A549 (cell line): Measurements from ENCODE around the gene F2RL3.

Experiments used
- BHLHE40 ChIP-seq: IDR thresholded peaks from 2 replicates; pipeline ENCODE4 v1.6.1; 2012; ENCODE audit warnings: low read depth, low read length, inconsistent platforms
- FOSL2 ChIP-seq, 2 experiments: fragments of 450-650 bp in 1 of 2; fragments of >200 bp in 1 of 2; sonication (Bioruptor Twin) in 1 of 2; formaldehyde crosslinking; IDR thresholded peaks; 2 replicates each; pipeline versions ENCODE4 v1.5.0 to v1.6.1; 2016 to 2020; ENCODE audit warnings: mild to moderate bottlenecking in 1 of 2, moderate library complexity in 1 of 2
- JUN ChIP-seq, 2 experiments: fragments of >200 bp; sonication (Bioruptor Twin); formaldehyde crosslinking; IDR thresholded peaks; 2 replicates in 1 of 2; 3 replicates in 1 of 2; pipeline ENCODE4 v1.6.1; 2016 to 2017
- MAFK ChIP-seq: fragments of 450-650 bp; IDR thresholded peaks from 2 replicates; pipeline ENCODE4 v1.6.1; 2014; ENCODE audit not compliant: partially characterized antibody
- NFE2L2 ChIP-seq: fragments of 150-350 bp; conservative IDR thresholded peaks from 2 replicates; pipeline ENCODE4 v1.6.1; 2014; ENCODE audit warnings: low read length
- POLR2A ChIP-seq: IDR thresholded peaks from 2 replicates; pipeline ENCODE4 v1.6.1; 2012; ENCODE audit warnings: mild to moderate bottlenecking, low read length
- RAD21 ChIP-seq, 2 experiments: fragments of >200 bp in 1 of 2; sonication (Bioruptor Twin) in 1 of 2; formaldehyde crosslinking in 1 of 2; IDR thresholded peaks in 1 of 2; conservative IDR thresholded peaks in 1 of 2; 2 replicates in 1 of 2; 3 replicates in 1 of 2; pipeline ENCODE4 v1.6.1; 2012 to 2018; ENCODE audit warnings: inconsistent platforms in 1 of 2
- TF ChIP-seq, protein P1 (sequence below): fragments of >200 bp; sonication (Bioruptor Twin); formaldehyde crosslinking; IDR thresholded peaks from 3 replicates; pipeline ENCODE4 v1.5.1; 2016
- TF ChIP-seq, protein P2 (sequence below): fragments of 200-600 bp; sonication (generic); IDR thresholded peaks from 2 replicates; pipeline ENCODE4 v1.6.1; 2016; ENCODE audit warnings: antibody characterized with exemption, mild to moderate bottlenecking, moderate library complexity
- TF ChIP-seq, protein P3 (sequence below): fragments of >200 bp; sonication (Bioruptor Twin); formaldehyde crosslinking; IDR thresholded peaks from 3 replicates; pipeline ENCODE4 v1.6.1; 2016

DNA sequence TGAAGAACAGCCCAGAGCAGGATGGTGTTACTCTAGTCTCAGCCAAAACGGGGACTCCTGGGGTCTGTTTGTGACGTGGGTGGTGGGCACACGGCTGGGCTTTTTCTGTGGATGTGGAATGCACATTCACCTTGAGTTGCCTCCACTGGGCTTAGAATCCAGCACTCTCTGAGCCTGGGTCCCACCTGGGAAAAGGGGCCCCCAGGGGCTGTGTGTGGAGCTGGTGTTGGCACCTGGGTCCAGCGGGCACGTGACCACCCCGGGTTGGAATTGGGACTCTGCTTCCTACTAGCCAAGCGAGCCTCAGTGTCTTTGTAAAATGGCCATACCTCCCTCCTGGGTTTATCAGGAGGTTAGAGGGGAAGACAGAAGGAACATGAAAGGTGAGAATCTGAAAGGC, 29.2 kb upstream of the F2RL3 start:
- TF ChIP-seq, protein P1, sequence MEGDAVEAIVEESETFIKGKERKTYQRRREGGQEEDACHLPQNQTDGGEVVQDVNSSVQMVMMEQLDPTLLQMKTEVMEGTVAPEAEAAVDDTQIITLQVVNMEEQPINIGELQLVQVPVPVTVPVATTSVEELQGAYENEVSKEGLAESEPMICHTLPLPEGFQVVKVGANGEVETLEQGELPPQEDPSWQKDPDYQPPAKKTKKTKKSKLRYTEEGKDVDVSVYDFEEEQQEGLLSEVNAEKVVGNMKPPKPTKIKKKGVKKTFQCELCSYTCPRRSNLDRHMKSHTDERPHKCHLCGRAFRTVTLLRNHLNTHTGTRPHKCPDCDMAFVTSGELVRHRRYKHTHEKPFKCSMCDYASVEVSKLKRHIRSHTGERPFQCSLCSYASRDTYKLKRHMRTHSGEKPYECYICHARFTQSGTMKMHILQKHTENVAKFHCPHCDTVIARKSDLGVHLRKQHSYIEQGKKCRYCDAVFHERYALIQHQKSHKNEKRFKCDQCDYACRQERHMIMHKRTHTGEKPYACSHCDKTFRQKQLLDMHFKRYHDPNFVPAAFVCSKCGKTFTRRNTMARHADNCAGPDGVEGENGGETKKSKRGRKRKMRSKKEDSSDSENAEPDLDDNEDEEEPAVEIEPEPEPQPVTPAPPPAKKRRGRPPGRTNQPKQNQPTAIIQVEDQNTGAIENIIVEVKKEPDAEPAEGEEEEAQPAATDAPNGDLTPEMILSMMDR: no peak
- TF ChIP-seq BHLHE40: no peak
- no peak for TF ChIP-seq POLR2A
- TF ChIP-seq, protein P2, sequence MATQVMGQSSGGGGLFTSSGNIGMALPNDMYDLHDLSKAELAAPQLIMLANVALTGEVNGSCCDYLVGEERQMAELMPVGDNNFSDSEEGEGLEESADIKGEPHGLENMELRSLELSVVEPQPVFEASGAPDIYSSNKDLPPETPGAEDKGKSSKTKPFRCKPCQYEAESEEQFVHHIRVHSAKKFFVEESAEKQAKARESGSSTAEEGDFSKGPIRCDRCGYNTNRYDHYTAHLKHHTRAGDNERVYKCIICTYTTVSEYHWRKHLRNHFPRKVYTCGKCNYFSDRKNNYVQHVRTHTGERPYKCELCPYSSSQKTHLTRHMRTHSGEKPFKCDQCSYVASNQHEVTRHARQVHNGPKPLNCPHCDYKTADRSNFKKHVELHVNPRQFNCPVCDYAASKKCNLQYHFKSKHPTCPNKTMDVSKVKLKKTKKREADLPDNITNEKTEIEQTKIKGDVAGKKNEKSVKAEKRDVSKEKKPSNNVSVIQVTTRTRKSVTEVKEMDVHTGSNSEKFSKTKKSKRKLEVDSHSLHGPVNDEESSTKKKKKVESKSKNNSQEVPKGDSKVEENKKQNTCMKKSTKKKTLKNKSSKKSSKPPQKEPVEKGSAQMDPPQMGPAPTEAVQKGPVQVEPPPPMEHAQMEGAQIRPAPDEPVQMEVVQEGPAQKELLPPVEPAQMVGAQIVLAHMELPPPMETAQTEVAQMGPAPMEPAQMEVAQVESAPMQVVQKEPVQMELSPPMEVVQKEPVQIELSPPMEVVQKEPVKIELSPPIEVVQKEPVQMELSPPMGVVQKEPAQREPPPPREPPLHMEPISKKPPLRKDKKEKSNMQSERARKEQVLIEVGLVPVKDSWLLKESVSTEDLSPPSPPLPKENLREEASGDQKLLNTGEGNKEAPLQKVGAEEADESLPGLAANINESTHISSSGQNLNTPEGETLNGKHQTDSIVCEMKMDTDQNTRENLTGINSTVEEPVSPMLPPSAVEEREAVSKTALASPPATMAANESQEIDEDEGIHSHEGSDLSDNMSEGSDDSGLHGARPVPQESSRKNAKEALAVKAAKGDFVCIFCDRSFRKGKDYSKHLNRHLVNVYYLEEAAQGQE: no peak
- TF ChIP-seq, protein P3, sequence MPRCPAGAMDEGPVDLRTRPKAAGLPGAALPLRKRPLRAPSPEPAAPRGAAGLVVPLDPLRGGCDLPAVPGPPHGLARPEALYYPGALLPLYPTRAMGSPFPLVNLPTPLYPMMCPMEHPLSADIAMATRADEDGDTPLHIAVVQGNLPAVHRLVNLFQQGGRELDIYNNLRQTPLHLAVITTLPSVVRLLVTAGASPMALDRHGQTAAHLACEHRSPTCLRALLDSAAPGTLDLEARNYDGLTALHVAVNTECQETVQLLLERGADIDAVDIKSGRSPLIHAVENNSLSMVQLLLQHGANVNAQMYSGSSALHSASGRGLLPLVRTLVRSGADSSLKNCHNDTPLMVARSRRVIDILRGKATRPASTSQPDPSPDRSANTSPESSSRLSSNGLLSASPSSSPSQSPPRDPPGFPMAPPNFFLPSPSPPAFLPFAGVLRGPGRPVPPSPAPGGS: no peak
- no peak for TF ChIP-seq MAFK
- TF ChIP-seq RAD21 (conservative IDR thresholded peaks at IDR 0.05 in 1 of 2, IDR thresholded peaks at IDR 0.05 in 1 of 2): no peak
- TF ChIP-seq JUN (IDR thresholded peaks at IDR 0.05): no peak
- no peak for TF ChIP-seq FOSL2 (IDR thresholded peaks at IDR 0.05)
- TF ChIP-seq FOSL2 (CRISPR knock-in tag; IDR thresholded peaks at IDR 0.05): no peak
- no peak for TF ChIP-seq NFE2L2
